Neural cell (in vitro differentiated cells): ENCODE data around the gene GABBR2.

ENCODE experiments used
- CTCF ChIP-seq: fragments of 450-650 bp; IDR thresholded peaks from 2 replicates; pipeline ENCODE4 v1.5.1; 2014; ENCODE audit warnings: antibody characterized with exemption, mild to moderate bottlenecking, moderate library complexity; ENCODE audit not compliant: poor library complexity, severe bottlenecking
- EP300 ChIP-seq: fragments of 450-650 bp; conservative IDR thresholded peaks from 2 replicates; pipeline ENCODE4 v1.6.1; 2014; ENCODE audit warnings: antibody characterized with exemption, mild to moderate bottlenecking, moderate library complexity; ENCODE audit not compliant: poor library complexity, severe bottlenecking
- REST ChIP-seq: IDR thresholded peaks from 2 replicates; pipeline ENCODE4 v1.6.1; 2012; ENCODE audit warnings: borderline replicate concordance

GRCh38 chr9:98517761-98518160 is 191.0 kb downstream of the GABBR2 start:
- no peak for TF ChIP-seq REST
- TF ChIP-seq CTCF: no peak
- no peak for TF ChIP-seq EP300
